GM19238 (cell line): ENCODE data around the gene BCL6B.
A peak's percentile ranks its signal among the peaks of the same experiment; 100 is the strongest.

ENCODE experiments used
- DNase-seq: peaks from one replicate; pipeline ENCODE4 v3.0.0; 2011; ENCODE audit warnings: low spot score; ENCODE audit not compliant: insufficient read length

BCL6B gene

GRCh38 chr17:7007143-7007542 lies 15.7 kb upstream of the BCL6B start:
- no peak for DNase-seq

- no peak for DNase-seq
These were observed 12.3 kb upstream of the BCL6B start for GRCh38 chr17:7010523-7010922.

- no peak for DNase-seq
These were observed 11.4 kb upstream of the BCL6B start for GRCh38 chr17:7011415-7011814.

- no peak for DNase-seq
These were observed 11.0 kb upstream of the BCL6B start for GRCh38 chr17:7011942-7012254.

- DNase-seq: peak; percentile 91
These were observed 8.4 kb upstream of the BCL6B start for GRCh38 chr17:7014261-7014994.

GRCh38 chr17:7014995-7015958 lies 7.6 kb upstream of the BCL6B start:
- DNase-seq: peak; percentile 58

GRCh38 chr17:7016418-7016817 lies 6.4 kb upstream of the BCL6B start:
- no peak for DNase-seq

- DNase-seq: no peak
These were observed 5.7 kb upstream of the BCL6B start for GRCh38 chr17:7016886-7017826.

- DNase-seq: no peak
These were observed 5.0 kb upstream of the BCL6B start for GRCh38 chr17:7017827-7018200.

GRCh38 chr17:7018331-7018964 lies 4.4 kb upstream of the BCL6B start:
- DNase-seq: no peak

GRCh38 chr17:7019367-7019766 lies 3.5 kb upstream of the BCL6B start:
- no peak for DNase-seq

GRCh38 chr17:7019839-7020519 lies 2.9 kb upstream of the BCL6B start:
- DNase-seq: no peak

- DNase-seq: no peak
These were observed 1.8 kb upstream of the BCL6B start for GRCh38 chr17:7020894-7021664.

- peak; percentile 88 for DNase-seq
These were observed 664 bp upstream of the BCL6B start for GRCh38 chr17:7021993-7022778.

GRCh38 chr17:7023576-7024401 lies 939 bp downstream of the BCL6B start:
- peak; percentile 66 for DNase-seq

- DNase-seq: no peak
These were observed 1.5 kb downstream of the BCL6B start for GRCh38 chr17:7024402-7024785.

GRCh38 chr17:7025245-7025644 lies 2.4 kb downstream of the BCL6B start:
- no peak for DNase-seq

GRCh38 chr17:7026471-7027115 lies 3.7 kb downstream of the BCL6B start:
- DNase-seq: no peak
